CD8-positive, alpha-beta memory T cell (primary cell): Measurements from ENCODE around the gene ITGB6. TPM values are rescaled to one million over a fixed set of nuclear protein-coding genes. Genes with fewer than 3 reads are reported as not detected.

ENCODE experiments used
- CTCF ChIA-PET: fragments of 350-600 bp; sonication (Branson Sonifier 250); formaldehyde crosslinking; loops from one replicate; lab custom pipeline; 2021; ENCODE audit warnings: antibody characterized with exemption; lab: Charles Lee
- POLR2A ChIA-PET: fragments of 350-600 bp; sonication (Branson Sonifier 250); formaldehyde crosslinking; loops from one replicate; lab custom pipeline; 2021; ENCODE audit warnings: antibody characterized with exemption; lab: Charles Lee
- DNase-seq, 5 donors: peaks; one replicate each; pipeline versions ENCODE4 v3.0.0 to v3.0.0-alpha.2; 2020 to 2022; ENCODE audit warnings: mixed read lengths in 1 of 5
- H3K27ac ChIP-seq: one replicate; pipeline ENCODE4 v1.7.0; 2013; ENCODE audit warnings: low read depth, mild to moderate bottlenecking, low read length, moderate library complexity
- H3K27me3 ChIP-seq: 2 replicates; pipeline ENCODE4 v1.7.0; 2013; ENCODE audit warnings: low read length, mild to moderate bottlenecking; ENCODE audit not compliant: insufficient read depth, poor library complexity, severe bottlenecking
- H3K36me3 ChIP-seq: 2 replicates; pipeline ENCODE4 v1.7.0; 2013; ENCODE audit warnings: mild to moderate bottlenecking, low read length, moderate library complexity; ENCODE audit not compliant: insufficient read depth
- H3K4me1 ChIP-seq: 2 replicates; pipeline ENCODE4 v1.7.0; 2013; ENCODE audit warnings: mild to moderate bottlenecking, low read length, moderate library complexity; ENCODE audit not compliant: insufficient read depth
- H3K4me3 ChIP-seq: 2 replicates; pipeline ENCODE4 v1.7.0; 2013; ENCODE audit warnings: mild to moderate bottlenecking, low read length
- H3K9me3 ChIP-seq: 2 replicates; pipeline ENCODE4 v1.7.0; 2013; ENCODE audit warnings: mild to moderate bottlenecking, low read length
- H3K27ac Mint-ChIP-seq, 8 donors: one replicate each; pipeline ENCODE4 v1.8.0; 2020 to 2021; ENCODE audit warnings: mixed read lengths in 8 of 8, mild to moderate bottlenecking in 6 of 8, inconsistent platforms in 3 of 8, moderate library complexity in 3 of 8
- H3K27me3 Mint-ChIP-seq, 2 donors: one replicate each; pipeline ENCODE4 v1.8.0; 2020 to 2021; ENCODE audit warnings: mixed read lengths in 2 of 2, mild to moderate bottlenecking in 1 of 2, moderate library complexity in 1 of 2
- H3K36me3 Mint-ChIP-seq, 3 donors: one replicate each; pipeline ENCODE4 v1.8.0; 2020 to 2021; ENCODE audit warnings: mixed read lengths in 3 of 3, inconsistent platforms in 1 of 3, mild to moderate bottlenecking in 1 of 3
- H3K4me1 Mint-ChIP-seq, 3 donors: one replicate each; pipeline ENCODE4 v1.8.0; 2020 to 2021; ENCODE audit warnings: mixed read lengths in 3 of 3, inconsistent platforms in 1 of 3, mild to moderate bottlenecking in 1 of 3
- H3K4me3 Mint-ChIP-seq, 7 donors: one replicate each; pipeline ENCODE4 v1.8.0; 2020 to 2021; ENCODE audit warnings: mixed read lengths in 7 of 7, mild to moderate bottlenecking in 6 of 7, moderate library complexity in 4 of 7, inconsistent platforms in 2 of 7
- H3K9me3 Mint-ChIP-seq, 5 donors: one replicate each; pipeline ENCODE4 v1.8.0; 2020 to 2022; ENCODE audit warnings: mixed read lengths in 5 of 5, mild to moderate bottlenecking in 3 of 5, moderate library complexity in 2 of 5, inconsistent platforms in 1 of 5
- polyA plus RNA-seq: library from polyadenylated mRNA; unstranded; fragments of 300-500 nt; fragmentation: Illumina TruSeq; gene quantifications from one replicate; pipeline ENCODE4 v1.2.3, GENCODE V29; 2021
- total RNA-seq, 2 experiments: library from RNA; stranded (reverse); gene quantifications; one replicate each; pipeline ENCODE4 v1.2.3, GENCODE V29; 2021

ITGB6 gene
- total RNA-seq (not detected), polyA plus RNA-seq (not detected)

GRCh38 chr2:160199683-160200389 is at the start of gene ITGB6:
ITGB6 (minus strand) TSS chr2:160200272; CDS start chr2:160200063, 209 bp downstream.
- peaks cover 0 to 4% of the 10 kb centered on the region in 2 donors for H3K27me3 Mint-ChIP-seq
- no peak within 1 kb of the TSS for H3K4me3 Mint-ChIP-seq
- POLR2A ChIA-PET: no interaction called here
- CTCF ChIA-PET: no interaction called here
- H3K27ac Mint-ChIP-seq: no peak within 1 kb of the TSS
- H3K9me3 ChIP-seq: no peaks in the 10 kb centered on the region
- no peak within 1 kb of the TSS for H3K27ac ChIP-seq
- H3K9me3 Mint-ChIP-seq: no peaks in the 10 kb centered on the region
- H3K36me3 Mint-ChIP-seq: no peaks in the 10 kb centered on the region
- DNase-seq: no peak
- no peaks in the 10 kb centered on the region for H3K27me3 ChIP-seq
- H3K4me3 ChIP-seq: no peak within 1 kb of the TSS
- no peaks in the 10 kb centered on the region for H3K36me3 ChIP-seq
- peaks cover 0 to 12% (median 10%) of the 10 kb centered on the region in 3 donors for H3K4me1 Mint-ChIP-seq
- no peaks in the 10 kb centered on the region for H3K4me1 ChIP-seq

- CTCF ChIA-PET: no interaction called here
Measured at GRCh38 chr2:160247296-160248035, 47.4 kb upstream of the ITGB6 start.

DNA sequence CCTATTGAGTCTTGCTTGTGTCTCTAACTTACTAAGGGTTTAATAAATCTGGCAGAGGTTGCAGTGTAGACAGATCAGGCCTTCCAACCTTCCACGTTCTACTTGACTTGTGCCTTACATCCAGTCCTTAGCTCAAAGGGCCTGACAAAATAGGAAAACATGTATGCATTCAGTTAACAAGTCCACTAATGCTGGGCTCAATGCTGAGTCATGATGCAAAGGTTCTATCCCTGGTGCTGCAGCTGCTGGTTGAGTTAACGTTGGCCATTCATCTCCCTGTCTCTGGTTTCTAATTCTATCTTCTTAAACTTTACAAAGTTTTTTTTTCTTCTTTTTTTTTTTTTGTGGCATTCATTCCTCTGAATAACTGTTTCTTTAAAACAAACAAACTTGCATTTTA is 46.3 kb upstream of the ITGB6 start:
- Mint-ChIP-seq H3K36me3 (no peaks in the 10 kb centered on the region), H3K27me3 (no peaks in the 10 kb centered on the region), H3K4me1 (no peaks in the 10 kb centered on the region), H3K9me3 (no peaks in the 10 kb centered on the region), H3K4me3 (no peak overlapping the region), H3K27ac (no peak overlapping the region)
- H3K4me3 ChIP-seq: no peak overlapping the region
- no peaks in the 10 kb centered on the region for H3K27me3 ChIP-seq
- no peaks in the 10 kb centered on the region for H3K36me3 ChIP-seq
- ChIA-PET CTCF (no interaction called here), POLR2A (no interaction called here)
- no peak for DNase-seq
- H3K4me1 ChIP-seq: no peaks in the 10 kb centered on the region
- H3K9me3 ChIP-seq: no peaks in the 10 kb centered on the region
- no peak overlapping the region for H3K27ac ChIP-seq

More at GRCh38 chr2:160247296-160248035, 47.4 kb upstream of the ITGB6 start:
- no peaks in the 10 kb centered on the region for H3K36me3 ChIP-seq
- H3K27me3 ChIP-seq: no peaks in the 10 kb centered on the region
- no peaks in the 10 kb centered on the region for H3K9me3 ChIP-seq
- Mint-ChIP-seq H3K27me3 (peaks cover 0 to 4% of the 10 kb centered on the region in 2 donors), H3K4me3 (no peak overlapping the region), H3K36me3 (no peaks in the 10 kb centered on the region), H3K4me1 (no peaks in the 10 kb centered on the region), H3K9me3 (no peaks in the 10 kb centered on the region), H3K27ac (no peak overlapping the region)
- POLR2A ChIA-PET: no interaction called here
- no peak overlapping the region for H3K4me3 ChIP-seq
- DNase-seq: no peak
- no peak overlapping the region for H3K27ac ChIP-seq
- H3K4me1 ChIP-seq: no peaks in the 10 kb centered on the region

GRCh38 chr2:160245614-160246155 is 45.6 kb upstream of the ITGB6 start:
- Histone ChIP-seq H3K4me3 (no peak overlapping the region), H3K9me3 (no peaks in the 10 kb centered on the region), H3K4me1 (no peaks in the 10 kb centered on the region), H3K27me3 (no peaks in the 10 kb centered on the region), H3K27ac (no peak overlapping the region), H3K36me3 (no peaks in the 10 kb centered on the region)
- Mint-ChIP-seq H3K4me1 (no peaks in the 10 kb centered on the region), H3K27ac (peak overlapping the region in 2 of 8 donors; percentile 39 to 62), H3K9me3 (no peaks in the 10 kb centered on the region), H3K4me3 (no peak overlapping the region), H3K27me3 (no peaks in the 10 kb centered on the region), H3K36me3 (no peaks in the 10 kb centered on the region)
- CTCF ChIA-PET: no interaction called here
- POLR2A ChIA-PET: no interaction called here
- no peak for DNase-seq

DNA sequence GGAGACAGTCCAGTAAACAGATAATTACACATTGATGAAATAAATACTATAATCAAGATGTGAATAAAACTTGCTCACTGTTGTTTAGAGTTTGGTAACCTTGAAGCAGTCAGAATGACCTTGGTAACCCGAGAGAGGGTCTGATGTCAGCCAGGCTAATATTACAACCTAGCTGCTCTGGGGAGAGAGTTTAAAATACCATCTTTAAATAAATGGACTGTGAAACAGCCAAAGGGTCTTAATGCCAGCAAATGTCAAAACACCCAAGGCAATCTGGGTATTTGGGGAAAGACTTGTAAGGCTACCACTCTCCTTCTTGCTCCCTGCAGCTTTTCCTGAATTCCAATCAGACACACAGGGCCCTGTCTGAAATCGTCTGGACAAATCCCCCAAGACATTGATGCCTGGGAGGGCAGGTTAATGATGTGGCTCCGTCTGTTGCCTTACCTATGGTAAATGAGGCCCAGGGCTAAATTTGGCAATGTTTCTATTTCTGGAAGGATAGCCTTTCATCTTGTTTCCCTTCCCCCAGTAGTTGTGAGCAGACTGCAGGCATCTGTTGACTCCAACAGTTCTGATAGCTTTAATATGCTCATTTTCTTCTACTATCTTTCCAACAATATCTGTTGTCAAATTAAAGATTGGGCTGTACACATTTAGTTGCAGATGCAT is 43.0 kb upstream of the ITGB6 start:
- H3K9me3 ChIP-seq: no peaks in the 10 kb centered on the region
- Mint-ChIP-seq H3K27me3 (peaks cover 0 to 1% of the 10 kb centered on the region in 2 donors), H3K27ac (no peak overlapping the region), H3K36me3 (no peaks in the 10 kb centered on the region), H3K4me3 (no peak overlapping the region), H3K4me1 (no peaks in the 10 kb centered on the region), H3K9me3 (no peaks in the 10 kb centered on the region)
- no peak for DNase-seq
- no peaks in the 10 kb centered on the region for H3K27me3 ChIP-seq
- no peaks in the 10 kb centered on the region for H3K4me1 ChIP-seq
- no peak overlapping the region for H3K27ac ChIP-seq
- H3K4me3 ChIP-seq: no peak overlapping the region
- CTCF ChIA-PET: no interaction called here
- POLR2A ChIA-PET: no interaction called here
- no peaks in the 10 kb centered on the region for H3K36me3 ChIP-seq

DNA sequence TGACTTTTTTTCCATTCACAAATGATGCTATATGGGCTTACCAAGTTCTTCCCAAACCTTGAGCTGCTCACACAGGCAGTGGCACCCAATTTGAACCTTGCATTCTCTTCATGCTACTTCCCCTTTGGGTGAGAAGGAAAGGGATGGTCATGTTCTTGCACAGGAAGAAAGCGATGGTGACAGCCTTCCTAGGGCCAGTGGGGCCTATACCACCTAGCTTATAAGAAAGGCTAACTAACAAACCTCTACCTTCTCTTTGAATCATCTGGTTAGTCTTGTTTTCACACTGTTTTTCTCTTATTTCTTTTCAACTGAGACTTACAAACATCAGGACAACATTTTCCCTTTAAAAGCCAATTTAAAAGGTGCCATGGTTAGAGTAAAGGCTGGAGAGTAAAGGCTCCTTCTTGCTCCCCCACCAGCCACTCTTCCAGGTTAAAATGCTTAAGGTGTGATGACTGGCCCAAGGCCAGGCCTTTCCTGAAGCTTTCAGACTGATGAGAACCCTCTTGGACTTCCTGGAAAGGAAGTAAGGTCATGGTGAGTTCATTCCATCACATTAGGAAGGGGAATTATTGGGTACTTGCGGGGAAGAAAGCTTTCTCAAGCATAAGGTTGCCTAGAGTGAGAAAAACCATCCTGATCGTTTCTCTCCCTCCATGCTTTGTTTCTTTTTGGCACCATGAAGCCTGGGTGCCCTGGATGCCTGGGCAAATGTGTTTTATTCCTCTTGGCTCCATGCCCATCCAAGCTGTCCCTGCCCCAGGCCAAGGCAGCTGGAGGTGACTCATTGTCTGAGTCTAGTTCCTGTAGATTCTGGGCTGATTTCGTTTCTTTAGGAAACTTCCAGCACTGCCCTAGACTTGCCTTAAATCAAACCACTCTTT is 41.4 kb upstream of the ITGB6 start:
- Mint-ChIP-seq H3K27me3 (peaks cover 0 to 1% of the 10 kb centered on the region in 2 donors), H3K4me1 (no peaks in the 10 kb centered on the region), H3K27ac (no peak overlapping the region), H3K36me3 (no peaks in the 10 kb centered on the region), H3K4me3 (no peak overlapping the region), H3K9me3 (no peaks in the 10 kb centered on the region)
- H3K9me3 ChIP-seq: no peaks in the 10 kb centered on the region
- CTCF ChIA-PET: no interaction called here
- no peaks in the 10 kb centered on the region for H3K36me3 ChIP-seq
- POLR2A ChIA-PET: no interaction called here
- no peak for DNase-seq
- no peaks in the 10 kb centered on the region for H3K27me3 ChIP-seq
- no peak overlapping the region for H3K27ac ChIP-seq
- H3K4me1 ChIP-seq: no peaks in the 10 kb centered on the region
- no peak overlapping the region for H3K4me3 ChIP-seq

DNA sequence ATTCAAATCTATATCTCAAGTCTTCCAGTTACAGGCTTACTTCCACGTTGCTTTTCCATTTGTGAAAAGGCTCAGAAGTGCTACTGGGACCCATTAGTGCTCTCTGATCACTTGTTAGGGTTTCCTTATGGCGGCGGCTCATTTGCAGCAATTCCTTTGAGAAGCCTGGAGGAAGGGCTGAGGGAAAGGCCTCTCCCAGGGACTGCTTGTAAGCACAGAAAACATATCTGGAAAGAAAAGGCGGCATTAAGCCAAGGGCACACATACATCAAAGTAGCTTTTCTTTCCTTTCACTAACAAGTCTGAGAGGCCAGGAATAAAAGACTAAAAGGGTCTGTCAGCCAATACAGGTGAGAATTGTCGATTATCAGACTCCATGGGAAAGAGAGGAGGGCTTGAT is 39.4 kb upstream of the ITGB6 start:
- no peaks in the 10 kb centered on the region for H3K4me1 Mint-ChIP-seq
- peaks cover 3% of the 10 kb centered on the region in 2 donors for H3K27me3 Mint-ChIP-seq
- no peaks in the 10 kb centered on the region for H3K9me3 ChIP-seq
- no peak overlapping the region for H3K4me3 Mint-ChIP-seq
- no peak overlapping the region for H3K27ac ChIP-seq
- ChIA-PET CTCF (no interaction called here), POLR2A (interaction anchor here (0.5 kb wide), 1 partner anchor 893 kb away, joined by 3 read pairs; no protein-coding TSS in a partner anchor)
- H3K36me3 Mint-ChIP-seq: no peaks in the 10 kb centered on the region
- no peaks in the 10 kb centered on the region for H3K36me3 ChIP-seq
- H3K4me1 ChIP-seq: no peaks in the 10 kb centered on the region
- H3K9me3 Mint-ChIP-seq: no peaks in the 10 kb centered on the region
- no peak overlapping the region for H3K27ac Mint-ChIP-seq
- DNase-seq: no peak
- H3K27me3 ChIP-seq: no peaks in the 10 kb centered on the region
- no peak overlapping the region for H3K4me3 ChIP-seq
